K562 (cell line): Measurements from ENCODE around the gene YWHAB. TPM values are rescaled to one million over a fixed set of nuclear protein-coding genes. Genes with fewer than 3 reads are reported as not detected.
A peak's percentile ranks its signal among the peaks of the same experiment; 100 is the strongest.

Experiments used
- AFF4 ChIP-seq: sonication (generic); formaldehyde crosslinking; IDR thresholded peaks from 2 replicates; pipeline ENCODE4 v1.8.0; 2023; ENCODE audit warnings: mild to moderate bottlenecking, missing genetic modification reagents
- ARNT ChIP-seq, 2 experiments: fragments of 450-650 bp; IDR thresholded peaks; 2 replicates each; pipeline ENCODE4 v1.6.1; 2016; ENCODE audit warnings: mild to moderate bottlenecking in 1 of 2
- ATF1 ChIP-seq, 2 experiments: fragments of 450-650 bp in 1 of 2; IDR thresholded peaks; 2 replicates each; pipeline ENCODE4 v1.6.1; 2016; ENCODE audit warnings: missing compliant biosample characterization in 1 of 2, missing genetic modification characterization in 1 of 2
- ATF7 ChIP-seq: fragments of 450-650 bp; IDR thresholded peaks from 2 replicates; pipeline ENCODE4 v1.7.1; 2014; ENCODE audit warnings: mild to moderate bottlenecking, moderate library complexity
- BHLHE40 ChIP-seq: IDR thresholded peaks from 2 replicates; pipeline ENCODE4 v1.6.1; 2011; ENCODE audit warnings: low read length, improper control_type of control experiment
- CBFA2T3 ChIP-seq: fragments of 450-650 bp; IDR thresholded peaks from 2 replicates; pipeline ENCODE4 v1.6.1; 2017
- CBFB ChIP-seq: sonication (generic); formaldehyde crosslinking; IDR thresholded peaks from 2 replicates; pipeline ENCODE4 v1.4.0; 2020; ENCODE audit warnings: mild to moderate bottlenecking, missing genetic modification reagents
- CBX1 ChIP-seq: sonication (generic); IDR thresholded peaks from 2 replicates; pipeline ENCODE4 v1.6.1; 2016; ENCODE audit warnings: antibody characterized with exemption, low read depth, mild to moderate bottlenecking
- FOXK2 ChIP-seq, 2 experiments: fragments of 450-650 bp; IDR thresholded peaks in 1 of 2; conservative IDR thresholded peaks in 1 of 2; 2 replicates each; pipeline ENCODE4 v1.6.1; 2016; ENCODE audit warnings: low read depth in 2 of 2, mild to moderate bottlenecking in 1 of 2
- GABPB2 ChIP-seq: fragments of 250-450 bp; sonication (Bioruptor Pico); conservative IDR thresholded peaks from 2 replicates; pipeline ENCODE4 v1.5.1; 2021; ENCODE audit warnings: mild to moderate bottlenecking
- GATA2 ChIP-seq: sonication (generic); formaldehyde crosslinking; IDR thresholded peaks from 2 replicates; pipeline ENCODE4 v1.4.0; 2020; ENCODE audit warnings: mild to moderate bottlenecking, missing genetic modification reagents
- KLF10 ChIP-seq: fragments of 250-450 bp; sonication (Bioruptor Pico); IDR thresholded peaks from 2 replicates; pipeline ENCODE4 v1.6.1; 2021; ENCODE audit warnings: matching md5 sums
- MED1 ChIP-seq: sonication (generic); formaldehyde crosslinking; IDR thresholded peaks from 2 replicates; pipeline ENCODE4 v1.8.1; 2023; ENCODE audit warnings: missing genetic modification reagents, borderline replicate concordance
- MTF1 ChIP-seq: fragments of 250-450 bp; sonication (Bioruptor Pico); IDR thresholded peaks from 2 replicates; pipeline ENCODE4 v1.9.0; 2021; ENCODE audit warnings: moderate library complexity, mild to moderate bottlenecking, inconsistent platforms, borderline replicate concordance
- NONO ChIP-seq, 2 experiments: fragments of 200-400 bp in 1 of 2; fragments of 450-650 bp in 1 of 2; formaldehyde crosslinking in 1 of 2; IDR thresholded peaks; 2 replicates each; pipeline ENCODE4 v1.6.1; 2017; ENCODE audit warnings: low read depth in 2 of 2, mild to moderate bottlenecking in 2 of 2, moderate library complexity in 2 of 2, low read length in 1 of 2
- NRF1 ChIP-seq, 2 experiments: fragments of 450-650 bp; IDR thresholded peaks in 1 of 2; conservative IDR thresholded peaks in 1 of 2; 2 replicates each; pipeline ENCODE4 v1.6.1; 2014; ENCODE audit warnings: mild to moderate bottlenecking in 2 of 2
- POLR2B ChIP-seq: fragments of 450-650 bp; IDR thresholded peaks from 2 replicates; pipeline ENCODE4 v1.6.1; 2018; ENCODE audit warnings: low read depth; ENCODE audit not compliant: partially characterized antibody
- TAL1 ChIP-seq: fragments of 450-650 bp; IDR thresholded peaks from 2 replicates; pipeline ENCODE4 v1.6.1; 2016; ENCODE audit warnings: mild to moderate bottlenecking
- USF1 ChIP-seq: sonication (generic); formaldehyde crosslinking; IDR thresholded peaks from 2 replicates; pipeline ENCODE4 v1.9.0; 2022; ENCODE audit warnings: mild to moderate bottlenecking, missing genetic modification reagents
- ZHX1 ChIP-seq: fragments of 150-350 bp; conservative IDR thresholded peaks from 2 replicates; pipeline ENCODE4 v1.6.1; 2014; ENCODE audit warnings: low read length
- ZNF316 ChIP-seq: fragments of 450-650 bp; IDR thresholded peaks from 2 replicates; pipeline ENCODE4 v1.6.1; 2016
- ZNF41 ChIP-seq: fragments of 250-450 bp; sonication (Bioruptor Pico); conservative IDR thresholded peaks from 2 replicates; pipeline ENCODE4 v1.4.0; 2020; ENCODE audit warnings: mild to moderate bottlenecking
- polyA plus RNA-seq, 8 experiments: library from polyadenylated mRNA; depleted of rRNA in 4 of 8; stranded (reverse) in 5 of 8; unstranded in 3 of 8; fragments of >200 nt; fragmentation: Nextera tagmentation in 2 of 8; fragmentation: Illumina TruSeq in 1 of 8; extraction: Ambion mirVana in 2 of 8; extraction: Trizol in 1 of 8; gene quantifications; 2 replicates each; pipeline versions ENCODE4 v1.2.1 to v1.2.3, GENCODE V29; 2011 to 2014; ENCODE audit warnings: inconsistent platforms in 1 of 8, missing spikeins in 1 of 8
- total RNA-seq, 7 experiments: library from RNA; depleted of rRNA in 6 of 7; stranded (reverse); fragments of >200 nt in 6 of 7; fragmentation: Illumina TruSeq in 2 of 7; extraction: Trizol in 2 of 7; gene quantifications; 2 replicates each; pipeline versions ENCODE4 v1.2.1 to v1.2.3, GENCODE V29; 2011 to 2021; ENCODE audit warnings: low replicate concordance in 1 of 7

The YWHAB gene
- total and polyA plus RNA-seq, 9 of the 15 experiments (the other 6 are each of a cell fraction or from before 2014, with no cell fraction given): 60.6 to 185 (median 96.1) TPM

GRCh38 chr20:44885392-44886265 lies at the start of gene YWHAB (continued):
- TF ChIP-seq ATF1 (CRISPR knock-in tag; IDR thresholded peaks at IDR 0.05): no peak
- peak; percentile 71 for TF ChIP-seq ATF1 (tag; IDR thresholded peaks at IDR 0.05)
- TF ChIP-seq ZNF41 (CRISPR knock-in tag): no peak
- TF ChIP-seq CBX1: 0 out of 2 replicates have a peak, but pooled peaks have one; percentile 63
- no peak for TF ChIP-seq ZHX1
- peak in 1 of 2 experiments; percentile 69; a peak in 1 of 4 replicates for TF ChIP-seq ARNT (IDR thresholded peaks at IDR 0.05)
- TF ChIP-seq GATA2 (CRISPR knock-in tag): no peak
- TF ChIP-seq TAL1: peak; percentile 12; the same call in 1 of the 2 replicates
- no peak; the same call in 1 of the 2 replicates for TF ChIP-seq ZNF316
- TF ChIP-seq NONO (IDR thresholded peaks at IDR 0.05; ENCODE audit: low read depth in 2 of 2, low read length in 1 of 2): peak; percentile 57 to 71; a peak in 2 of 4 replicates
- peak; percentile 62 to 66 for TF ChIP-seq NRF1 (conservative IDR thresholded peaks at IDR 0.05 in 1 of 2, IDR thresholded peaks at IDR 0.05 in 1 of 2)
- TF ChIP-seq FOXK2 (conservative IDR thresholded peaks at IDR 0.05 in 1 of 2, IDR thresholded peaks at IDR 0.05 in 1 of 2; ENCODE audit: low read depth in 2 of 2): peak in 1 of 2 experiments; percentile 28; a peak in 1 of 4 replicates
- peak; percentile 62; the same call in 1 of the 2 replicates for TF ChIP-seq ATF7
- TF ChIP-seq POLR2B: peak; percentile 73
- TF ChIP-seq BHLHE40: no peak
- TF ChIP-seq MTF1: no peak
- no peak for TF ChIP-seq GABPB2
- 0 out of 2 replicates have a peak, but pooled peaks have one; percentile 1 for TF ChIP-seq CBFA2T3
- no peak for TF ChIP-seq KLF10
- peak; percentile 95 for TF ChIP-seq USF1
- no peak for TF ChIP-seq MED1 (CRISPR knock-in tag)
- peak; percentile 84; the same call in 1 of the 2 replicates for TF ChIP-seq AFF4 (CRISPR knock-in tag)
- TF ChIP-seq CBFB (CRISPR knock-in tag): no peak
